IgD-negative memory B cell (primary cell): ENCODE data around the gene HCK. TPM values are rescaled to one million over a fixed set of nuclear protein-coding genes. Genes with fewer than 3 reads are reported as not detected.

Experiments used
- H3K27ac Mint-ChIP-seq, 3 donors: one replicate each; pipeline ENCODE4 v1.8.0; 2020 to 2022; ENCODE audit warnings: mild to moderate bottlenecking in 3 of 3, mixed read lengths in 3 of 3, moderate library complexity in 1 of 3
- H3K27me3 Mint-ChIP-seq: one replicate; pipeline ENCODE4 v1.8.0; 2021; ENCODE audit warnings: mixed read lengths
- H3K36me3 Mint-ChIP-seq: one replicate; pipeline ENCODE4 v1.8.0; 2020; ENCODE audit warnings: mild to moderate bottlenecking, mixed read lengths
- H3K4me1 Mint-ChIP-seq, 3 donors: one replicate each; pipeline ENCODE4 v1.8.0; 2020 to 2022; ENCODE audit warnings: mixed read lengths in 3 of 3, mild to moderate bottlenecking in 1 of 3
- H3K4me3 Mint-ChIP-seq, 4 donors: one replicate each; pipeline ENCODE4 v1.8.0; 2020 to 2022; ENCODE audit warnings: mild to moderate bottlenecking in 4 of 4, mixed read lengths in 4 of 4, moderate library complexity in 3 of 4
- H3K9me3 Mint-ChIP-seq, 3 donors: one replicate each; pipeline ENCODE4 v1.8.0; 2020 to 2021; ENCODE audit warnings: mixed read lengths in 3 of 3, mild to moderate bottlenecking in 1 of 3
- polyA plus RNA-seq: library from polyadenylated mRNA; unstranded; fragments of 300-500 nt; fragmentation: Illumina TruSeq; gene quantifications from one replicate; pipeline ENCODE4 v1.2.3, GENCODE V29; 2021

Gene HCK
- polyA plus RNA-seq, 1 donor from 2014 or later: 52.0 TPM

DNA sequence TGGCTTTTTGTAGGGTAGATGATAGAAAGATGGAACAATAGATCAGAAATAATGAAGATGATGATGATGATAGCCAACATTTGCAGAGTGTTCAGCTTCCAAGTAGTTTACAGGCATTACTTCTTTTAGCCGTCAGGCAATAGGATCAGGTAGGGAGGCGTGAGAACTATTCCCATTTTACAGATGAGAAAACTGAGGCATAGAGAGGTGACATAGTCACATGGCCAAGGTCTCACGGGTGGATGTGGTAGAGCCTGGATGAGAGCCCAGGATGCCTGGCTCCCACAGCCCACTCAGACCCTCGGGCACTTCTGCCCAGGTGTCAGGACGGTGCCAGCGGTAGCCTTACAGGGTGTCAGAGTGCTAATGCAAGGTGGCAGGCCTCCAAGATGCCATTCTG lies 31.4 kb downstream of the HCK start:
- H3K4me1 Mint-ChIP-seq: peaks cover 2 to 12% (median 4%) of the 10 kb centered on the region in 3 donors
- H3K27me3 Mint-ChIP-seq: no peaks in the 10 kb centered on the region
- H3K9me3 Mint-ChIP-seq: no peaks in the 10 kb centered on the region
- H3K4me3 Mint-ChIP-seq: no peak overlapping the region
- no peak overlapping the region for H3K27ac Mint-ChIP-seq
- H3K36me3 Mint-ChIP-seq: peaks cover 1% of the 10 kb centered on the region

DNA sequence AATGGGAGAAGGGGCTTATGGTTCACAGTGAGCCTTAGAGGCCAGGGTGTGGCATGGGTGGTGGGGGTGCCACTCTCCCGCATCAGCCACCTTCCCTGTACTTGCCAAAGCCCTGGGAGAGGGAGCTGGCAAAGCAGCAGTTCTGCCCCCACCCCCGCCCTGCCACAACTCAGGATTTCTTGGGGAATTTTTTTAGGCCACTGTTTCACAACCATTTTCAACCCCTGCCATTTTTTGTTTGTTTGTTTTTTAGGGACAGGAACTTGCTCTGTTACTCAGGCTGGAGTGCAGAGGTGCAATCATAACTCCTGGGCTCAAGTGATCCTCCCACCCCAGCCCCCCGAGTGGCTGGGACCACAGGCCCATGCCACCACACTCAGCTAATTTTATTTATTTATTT lies 35.0 kb downstream of the HCK start:
- H3K4me1 Mint-ChIP-seq: peaks cover 8 to 21% (median 20%) of the 10 kb centered on the region in 3 donors
- H3K9me3 Mint-ChIP-seq: no peaks in the 10 kb centered on the region
- H3K27ac Mint-ChIP-seq: peak overlapping the region in 1 of 3 donors; percentile 50
- H3K4me3 Mint-ChIP-seq: peak overlapping the region in 1 of 4 donors; percentile 71
- peaks cover 5% of the 10 kb centered on the region for H3K36me3 Mint-ChIP-seq
- no peaks in the 10 kb centered on the region for H3K27me3 Mint-ChIP-seq

DNA sequence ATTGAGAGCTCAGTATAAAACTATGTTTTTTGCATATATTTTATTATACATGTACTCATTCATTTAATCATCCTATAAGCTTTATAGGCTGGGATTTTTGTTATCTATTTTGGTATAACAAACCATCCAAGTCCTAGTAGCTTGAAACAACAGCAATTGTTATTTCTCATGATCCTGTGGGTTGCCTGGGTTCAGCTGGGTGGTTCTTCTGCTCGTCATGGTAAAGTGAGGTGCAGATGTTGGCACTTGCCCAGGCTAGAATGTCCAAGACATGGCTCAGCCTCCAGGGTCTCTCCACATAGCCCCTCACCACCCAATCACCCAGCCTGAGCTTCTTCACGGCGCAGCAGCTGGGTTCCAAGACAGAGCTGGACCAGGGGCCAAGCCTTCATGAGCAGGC lies 36.7 kb downstream of the HCK start:
- no peak overlapping the region for H3K4me3 Mint-ChIP-seq
- peaks cover 4% of the 10 kb centered on the region for H3K36me3 Mint-ChIP-seq
- no peak overlapping the region for H3K27ac Mint-ChIP-seq
- H3K9me3 Mint-ChIP-seq: no peaks in the 10 kb centered on the region
- peaks cover 8 to 21% (median 20%) of the 10 kb centered on the region in 3 donors for H3K4me1 Mint-ChIP-seq
- H3K27me3 Mint-ChIP-seq: peaks cover under 1% of the 10 kb centered on the region

DNA sequence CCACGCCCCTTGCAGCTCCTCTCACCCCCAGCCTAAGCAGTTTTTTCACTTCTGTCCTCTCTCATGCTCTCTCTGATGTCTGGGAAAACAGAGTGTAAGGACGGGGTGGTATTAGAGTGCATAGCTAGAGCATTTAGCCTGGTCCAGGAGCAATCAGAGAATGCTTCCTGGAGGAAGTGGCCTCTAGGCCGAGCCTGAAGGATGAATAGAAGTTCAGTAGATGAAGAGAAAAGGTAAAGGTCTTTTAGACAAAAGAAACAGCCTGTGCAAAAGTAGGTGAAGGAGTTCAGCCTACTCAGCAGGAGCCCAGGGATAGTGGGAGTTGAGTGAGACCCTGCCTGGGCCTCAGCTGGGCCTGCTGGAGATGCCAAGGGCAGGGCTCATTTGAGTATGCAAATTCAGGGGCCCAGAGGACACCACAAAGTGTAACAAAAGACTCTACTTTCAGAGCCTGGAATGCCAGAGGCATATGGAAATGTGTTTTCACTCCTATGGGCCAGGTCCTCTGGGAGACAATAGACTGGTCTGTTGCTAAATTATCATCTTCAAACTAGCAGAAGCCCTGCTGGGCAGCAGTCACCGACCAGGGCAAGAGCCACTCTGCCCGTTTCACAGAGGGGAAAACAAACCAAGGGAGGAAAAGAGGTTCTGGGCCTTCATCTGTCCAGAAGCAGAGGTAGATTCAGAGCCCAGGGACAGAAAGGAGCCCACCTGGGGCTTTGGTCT lies 37.8 kb downstream of the HCK start:
- Mint-ChIP-seq H3K4me1 (peaks cover 8 to 21% (median 20%) of the 10 kb centered on the region in 3 donors), H3K36me3 (peaks cover 4% of the 10 kb centered on the region), H3K9me3 (no peaks in the 10 kb centered on the region), H3K27ac (no peak overlapping the region), H3K27me3 (peaks cover 1% of the 10 kb centered on the region), H3K4me3 (no peak overlapping the region)

DNA sequence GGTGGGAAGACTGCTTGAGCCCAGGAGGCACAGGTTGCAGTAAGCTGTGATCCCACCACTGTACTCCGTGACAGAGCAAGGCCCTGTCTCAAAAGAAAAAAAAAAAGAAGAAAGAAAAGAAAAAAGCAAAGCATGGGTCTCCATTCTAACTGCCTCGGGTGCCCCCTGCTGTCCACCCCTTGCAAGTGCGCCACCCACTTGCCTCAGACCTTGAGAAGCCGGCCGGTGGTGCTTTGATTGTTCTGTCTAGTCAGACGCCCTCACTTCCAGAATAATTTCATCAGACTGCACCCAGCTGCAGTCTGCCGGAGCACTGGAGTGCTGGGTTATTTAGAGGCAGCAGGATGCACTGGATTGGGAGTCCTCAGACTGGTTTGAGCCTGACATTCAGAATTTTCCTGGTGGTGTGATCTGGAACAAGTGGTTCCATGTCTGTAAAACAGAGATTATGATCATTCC lies 39.9 kb downstream of the HCK start:
- peaks cover 4% of the 10 kb centered on the region for H3K36me3 Mint-ChIP-seq
- H3K27me3 Mint-ChIP-seq: peaks cover 1% of the 10 kb centered on the region
- no peak overlapping the region for H3K27ac Mint-ChIP-seq
- no peaks in the 10 kb centered on the region for H3K9me3 Mint-ChIP-seq
- H3K4me3 Mint-ChIP-seq: no peak overlapping the region
- H3K4me1 Mint-ChIP-seq: peaks cover 6 to 16% (median 15%) of the 10 kb centered on the region in 3 donors

DNA sequence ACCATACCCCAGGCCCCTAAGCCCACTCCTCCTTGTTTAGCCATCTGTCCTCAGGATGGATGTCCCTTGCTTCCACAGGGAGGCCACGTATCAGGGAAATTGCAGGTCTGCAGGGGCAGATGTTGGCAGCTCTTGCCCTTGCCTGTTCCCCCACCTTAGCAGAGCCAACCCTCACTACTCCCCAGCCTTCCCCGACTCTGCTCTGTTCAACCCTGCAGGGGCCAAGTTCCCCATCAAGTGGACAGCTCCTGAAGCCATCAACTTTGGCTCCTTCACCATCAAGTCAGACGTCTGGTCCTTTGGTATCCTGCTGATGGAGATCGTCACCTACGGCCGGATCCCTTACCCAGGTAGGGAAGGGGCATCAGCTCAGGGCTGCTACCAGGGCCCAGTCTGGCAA lies 46.7 kb downstream of the HCK start:
- peaks cover 4% of the 10 kb centered on the region for H3K36me3 Mint-ChIP-seq
- no peak overlapping the region for H3K4me3 Mint-ChIP-seq
- no peaks in the 10 kb centered on the region for H3K9me3 Mint-ChIP-seq
- no peaks in the 10 kb centered on the region for H3K4me1 Mint-ChIP-seq
- H3K27me3 Mint-ChIP-seq: peaks cover under 1% of the 10 kb centered on the region
- H3K27ac Mint-ChIP-seq: no peak overlapping the region

DNA sequence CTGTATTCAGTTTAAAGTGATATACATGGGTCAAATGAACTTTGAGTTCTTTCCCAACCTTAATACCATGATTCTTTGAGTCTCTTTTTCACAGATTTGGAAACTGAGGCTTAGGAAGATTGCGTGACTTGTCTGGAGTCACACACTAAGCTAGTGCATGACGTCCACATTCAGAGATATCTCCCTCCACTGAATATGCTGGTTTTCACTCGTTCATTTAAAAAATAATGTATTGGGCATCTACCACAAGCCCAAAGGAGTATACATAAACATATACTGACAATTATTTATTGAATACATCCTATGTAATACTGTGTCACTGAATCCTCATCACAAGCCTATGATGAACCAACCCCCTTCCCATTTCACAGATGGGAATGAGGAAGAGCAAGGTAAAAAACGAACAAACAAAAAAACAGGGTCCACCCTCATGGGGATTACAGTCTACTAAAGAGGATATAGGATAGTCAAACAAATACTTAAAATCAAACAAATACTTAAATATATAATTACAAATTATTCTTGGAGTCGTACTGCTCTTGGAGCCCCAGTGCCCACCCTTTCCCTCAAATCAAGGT lies 56.9 kb downstream of the HCK start:
- peaks cover 4 to 24% (median 15%) of the 10 kb centered on the region in 3 donors for H3K4me1 Mint-ChIP-seq
- H3K4me3 Mint-ChIP-seq: peak overlapping the region in 3 of 4 donors; percentile 86 to 99 (median 94)
- peaks cover 2% of the 10 kb centered on the region for H3K36me3 Mint-ChIP-seq
- no peaks in the 10 kb centered on the region for H3K9me3 Mint-ChIP-seq
- H3K27ac Mint-ChIP-seq: peak overlapping the region in 2 of 3 donors; percentile 90 to 97
- H3K27me3 Mint-ChIP-seq: no peaks in the 10 kb centered on the region

DNA sequence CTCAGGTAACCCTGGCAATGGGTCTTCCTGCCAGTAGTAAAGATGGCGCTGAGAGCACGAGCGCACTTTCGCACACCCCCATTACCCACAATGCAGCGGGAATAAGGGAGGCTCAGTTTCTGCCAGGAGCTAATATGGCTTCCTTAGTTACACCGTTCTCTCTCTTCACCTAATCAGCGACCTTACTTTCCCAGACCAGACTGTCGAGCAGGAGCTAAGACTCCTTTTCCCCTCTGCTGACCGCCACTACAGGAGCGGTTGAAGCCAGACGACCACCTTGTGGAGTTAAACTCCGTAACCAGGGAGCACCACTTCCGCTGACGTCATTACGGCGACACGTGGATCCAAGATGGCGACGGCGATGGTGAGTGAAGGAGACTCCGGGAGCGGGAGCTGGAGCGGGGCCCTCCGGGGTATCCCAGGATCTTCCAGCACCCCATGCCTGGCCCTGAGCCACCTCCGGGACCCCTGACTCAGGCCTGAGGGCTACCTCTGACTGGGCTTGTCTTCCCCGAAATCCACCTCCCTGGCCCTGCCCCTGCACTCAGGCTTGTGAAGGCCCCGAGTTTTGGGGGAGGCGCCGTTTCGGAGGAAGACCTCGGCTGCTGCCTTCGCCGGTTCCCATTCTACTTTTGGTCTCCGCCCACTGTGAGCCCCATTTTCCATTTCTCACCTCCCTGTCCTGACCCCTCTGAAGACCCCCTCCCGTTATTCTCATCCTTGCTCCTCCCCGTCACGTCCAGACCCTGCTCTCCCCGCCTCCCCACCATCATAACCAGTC lies 57.5 kb downstream of the HCK start, which contains the start of gene TM9SF4:
TSS of gene TM9SF4 (plus strand) at position 323 of the 781 bp plus-strand sequence. CDS start at position 350, 27 bp downstream.
- H3K9me3 Mint-ChIP-seq: no peaks in the 10 kb centered on the region
- H3K4me3 Mint-ChIP-seq: peak within 1 kb of the TSS; percentile 86 to 100 (median 96)
- H3K36me3 Mint-ChIP-seq: peaks cover 2% of the 10 kb centered on the region
- H3K27ac Mint-ChIP-seq: peak within 1 kb of the TSS; percentile 90 to 100 (median 97)
- H3K27me3 Mint-ChIP-seq: no peaks in the 10 kb centered on the region
- peaks cover 4 to 28% (median 15%) of the 10 kb centered on the region in 3 donors for H3K4me1 Mint-ChIP-seq

DNA sequence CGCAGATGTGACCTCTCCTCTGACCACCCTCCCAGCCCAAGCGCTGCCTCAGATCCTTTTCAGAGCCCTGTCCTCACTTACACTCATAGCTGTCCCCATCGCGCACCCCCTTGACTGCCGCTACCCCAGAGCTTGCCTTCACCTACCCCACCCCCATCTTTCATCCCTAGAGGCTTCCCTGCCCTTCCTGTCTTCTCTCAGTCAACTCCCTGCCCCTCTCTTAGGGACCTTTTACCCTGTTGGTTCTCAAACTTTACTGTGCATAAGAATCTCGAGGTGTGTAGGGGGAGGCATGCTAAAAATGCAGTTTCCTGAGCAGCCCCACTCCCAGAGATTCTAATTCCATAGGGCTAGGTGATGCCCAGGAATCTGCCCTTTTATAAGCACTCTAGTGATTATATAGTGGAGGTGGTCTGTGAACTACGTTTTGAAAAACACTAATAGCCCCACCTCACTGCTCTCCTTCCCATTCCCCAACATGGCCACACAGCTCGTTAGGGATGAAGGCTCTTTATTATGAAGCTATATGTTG lies 58.2 kb downstream of the HCK start:
- H3K4me3 Mint-ChIP-seq: peak overlapping the region; percentile 86 to 100 (median 96)
- H3K9me3 Mint-ChIP-seq: no peaks in the 10 kb centered on the region
- no peaks in the 10 kb centered on the region for H3K27me3 Mint-ChIP-seq
- H3K4me1 Mint-ChIP-seq: peaks cover 9 to 35% (median 21%) of the 10 kb centered on the region in 3 donors
- peak overlapping the region; percentile 90 to 100 (median 97) for H3K27ac Mint-ChIP-seq
- peaks cover 2% of the 10 kb centered on the region for H3K36me3 Mint-ChIP-seq

DNA sequence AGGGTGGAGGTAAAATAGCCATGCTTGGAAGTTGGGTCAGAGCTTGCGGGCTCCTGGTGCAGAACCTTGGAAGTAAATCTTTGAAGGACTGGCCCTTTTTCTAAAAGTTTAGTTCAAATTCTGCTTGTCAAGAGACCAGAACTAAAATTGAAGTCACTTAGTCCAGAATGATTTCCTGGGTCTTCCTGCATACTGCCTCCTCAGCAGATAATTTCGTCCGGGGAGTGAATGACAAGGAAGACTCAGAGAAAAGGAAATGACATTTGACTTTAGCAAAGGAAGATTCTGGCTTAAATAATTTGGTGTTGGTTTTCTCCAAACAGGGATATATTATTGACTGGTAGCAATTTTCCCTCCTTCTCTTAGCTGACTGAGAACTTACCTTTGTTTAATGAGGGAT lies 58.7 kb downstream of the HCK start:
- Mint-ChIP-seq H3K27me3 (no peaks in the 10 kb centered on the region), H3K27ac (peak overlapping the region; percentile 31 to 97 (median 90)), H3K4me1 (peaks cover 12 to 37% (median 21%) of the 10 kb centered on the region in 3 donors), H3K36me3 (peaks cover 2% of the 10 kb centered on the region), H3K4me3 (peak overlapping the region; percentile 86 to 100 (median 96)), H3K9me3 (no peaks in the 10 kb centered on the region)

DNA sequence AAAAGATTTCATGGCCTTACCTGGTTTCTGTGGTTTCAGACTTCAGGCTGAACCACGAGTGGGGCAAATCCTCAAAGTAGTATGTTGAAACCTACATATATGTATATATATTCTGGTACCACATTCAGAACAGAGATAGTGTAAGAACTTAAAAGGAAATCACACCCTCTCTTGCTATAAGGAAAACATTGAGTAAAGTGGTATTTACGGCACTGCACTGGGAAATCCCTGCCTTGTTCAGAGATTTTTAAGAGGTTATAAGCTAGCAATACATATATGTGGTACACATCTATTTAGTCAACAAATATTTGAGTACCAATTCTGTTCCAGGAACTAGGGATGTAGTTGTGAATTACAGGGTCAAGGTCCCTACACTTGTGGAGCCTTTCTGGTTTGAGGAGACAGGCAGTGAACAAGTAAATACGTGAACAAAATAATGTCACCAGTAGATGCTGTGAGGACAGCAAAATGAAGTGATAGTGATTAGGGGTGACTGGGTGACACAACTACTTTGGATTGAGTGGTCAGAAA lies 59.2 kb downstream of the HCK start:
- Mint-ChIP-seq H3K27ac (peak overlapping the region; percentile 31 to 90 (median 36)), H3K9me3 (no peaks in the 10 kb centered on the region), H3K27me3 (no peaks in the 10 kb centered on the region), H3K36me3 (peaks cover 2% of the 10 kb centered on the region), H3K4me3 (peak overlapping the region in 3 of 4 donors; percentile 52 to 94 (median 86)), H3K4me1 (peaks cover 15 to 38% (median 21%) of the 10 kb centered on the region in 3 donors)

DNA sequence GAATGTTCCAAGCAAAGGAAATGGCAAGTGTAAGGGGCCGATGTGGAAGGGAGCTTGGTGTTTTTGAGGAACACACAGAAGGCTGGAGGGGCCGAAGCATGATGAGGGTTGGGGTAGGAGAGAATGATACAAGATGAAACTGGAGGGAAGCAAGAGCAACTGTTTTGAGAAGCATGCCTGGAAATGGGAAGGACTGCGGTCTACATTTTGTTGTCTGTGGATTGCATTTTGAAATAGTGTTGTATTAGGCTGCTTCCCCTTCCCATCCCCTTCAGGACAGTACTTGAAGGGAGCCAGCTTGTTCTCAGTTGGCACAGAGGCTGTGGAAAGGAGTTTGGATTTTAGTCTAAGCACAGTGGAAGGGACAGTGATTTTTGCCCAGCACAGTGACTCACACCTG lies 59.7 kb downstream of the HCK start:
- Mint-ChIP-seq H3K9me3 (no peaks in the 10 kb centered on the region), H3K27me3 (no peaks in the 10 kb centered on the region), H3K36me3 (peaks cover 2% of the 10 kb centered on the region), H3K4me1 (peaks cover 17 to 42% (median 23%) of the 10 kb centered on the region in 3 donors), H3K27ac (no peak overlapping the region), H3K4me3 (peak overlapping the region in 3 of 4 donors; percentile 48 to 86 (median 52))

DNA sequence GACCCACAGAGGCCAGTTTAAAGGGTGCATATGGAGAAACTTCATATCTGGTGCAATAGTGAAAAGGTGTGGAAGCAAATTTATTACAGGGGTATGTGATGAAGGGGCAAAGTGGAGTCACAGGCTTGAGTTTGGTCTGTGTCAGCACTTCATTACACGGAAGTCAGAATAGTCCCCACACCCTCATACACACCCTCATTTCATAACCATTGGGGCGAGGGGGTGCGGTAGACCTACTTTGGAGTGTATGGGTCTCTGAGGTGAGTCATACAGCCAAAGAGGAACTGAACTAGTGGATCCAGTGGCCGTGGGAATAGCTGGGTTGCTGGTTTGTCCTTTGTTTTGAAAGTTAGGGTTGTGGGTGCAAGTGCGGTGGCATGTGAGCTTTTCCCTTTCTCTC lies 60.8 kb downstream of the HCK start:
- Mint-ChIP-seq H3K4me1 (peaks cover 25 to 47% (median 30%) of the 10 kb centered on the region in 3 donors), H3K9me3 (no peaks in the 10 kb centered on the region), H3K4me3 (peak overlapping the region in 3 of 4 donors; percentile 2 to 39 (median 27)), H3K27ac (peak overlapping the region in 1 of 3 donors; percentile 64), H3K36me3 (peaks cover 2% of the 10 kb centered on the region), H3K27me3 (no peaks in the 10 kb centered on the region)

DNA sequence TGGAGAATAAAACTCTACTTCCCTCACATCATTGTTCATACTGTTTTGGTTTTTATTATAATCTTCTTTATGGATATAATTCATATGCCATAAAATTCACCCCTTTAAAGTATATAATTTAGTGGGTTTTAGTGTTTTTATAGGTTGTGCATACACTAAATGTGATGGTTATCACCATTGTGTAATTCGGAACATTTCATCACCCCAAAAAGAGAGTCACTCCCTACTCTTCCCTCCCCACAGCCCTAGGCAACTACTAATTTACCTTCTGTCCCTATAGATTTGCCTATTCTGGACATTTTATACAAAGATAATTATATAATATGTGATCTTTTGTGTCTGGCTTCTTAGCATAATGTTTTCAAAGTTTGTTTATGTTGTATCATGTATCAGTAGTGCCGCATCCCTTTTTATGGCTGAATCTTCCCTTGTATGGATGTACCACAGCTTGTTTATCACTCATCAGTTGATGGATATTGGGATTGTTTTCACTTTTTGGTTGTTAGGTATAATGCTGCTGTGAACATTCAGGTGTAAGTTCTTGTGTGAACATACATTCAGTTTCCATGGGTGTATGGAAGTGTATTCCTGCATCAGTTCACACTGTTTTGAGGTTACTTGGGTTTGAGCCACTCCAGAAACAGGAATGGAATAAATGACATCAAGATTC lies 61.7 kb downstream of the HCK start:
- H3K36me3 Mint-ChIP-seq: peaks cover 2% of the 10 kb centered on the region
- H3K27me3 Mint-ChIP-seq: no peaks in the 10 kb centered on the region
- H3K4me3 Mint-ChIP-seq: peak overlapping the region in 1 of 4 donors; percentile 27
- H3K9me3 Mint-ChIP-seq: no peaks in the 10 kb centered on the region
- peak overlapping the region in 1 of 3 donors; percentile 64 for H3K27ac Mint-ChIP-seq
- H3K4me1 Mint-ChIP-seq: peaks cover 25 to 49% (median 30%) of the 10 kb centered on the region in 3 donors
